HG03039 (cell line): ENCODE data around the gene SLC22A3.

Source experiments
- ATAC-seq: cut with Tn5 transposase; IDR thresholded peaks from one replicate; pipeline ENCODE4 v1.9.1; 2021; ENCODE audit warnings: mild to moderate bottlenecking, moderate library complexity; ENCODE audit not compliant: unreplicated experiment

Gene SLC22A3

GRCh38 chr6:160333101-160333500 lies 15.1 kb upstream of the SLC22A3 start:
- no peak for ATAC-seq

DNA sequence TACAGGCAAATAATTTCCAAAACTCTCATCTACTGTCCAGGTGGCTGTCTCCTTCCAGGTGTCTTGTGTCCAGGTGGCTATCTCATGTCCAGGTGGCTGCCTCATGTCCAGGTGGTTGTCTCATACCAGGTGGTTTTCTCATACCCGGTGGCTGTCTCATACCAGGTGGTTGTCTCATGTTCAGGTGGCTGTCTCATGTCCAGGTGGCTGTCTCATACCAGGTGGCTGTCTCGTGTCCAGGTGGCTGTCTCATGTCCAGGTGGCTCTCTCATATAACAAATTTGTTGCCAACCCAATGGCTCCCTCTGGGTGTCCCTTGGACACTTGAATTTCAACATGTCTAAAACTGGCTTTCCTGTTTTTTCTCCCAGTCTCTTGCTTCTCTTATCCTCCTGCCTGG lies 14.3 kb upstream of the SLC22A3 start:
- ATAC-seq, result no peak

- ATAC-seq, result no peak
Measured at GRCh38 chr6:160336200-160336599, 12.0 kb upstream of the SLC22A3 start.

DNA sequence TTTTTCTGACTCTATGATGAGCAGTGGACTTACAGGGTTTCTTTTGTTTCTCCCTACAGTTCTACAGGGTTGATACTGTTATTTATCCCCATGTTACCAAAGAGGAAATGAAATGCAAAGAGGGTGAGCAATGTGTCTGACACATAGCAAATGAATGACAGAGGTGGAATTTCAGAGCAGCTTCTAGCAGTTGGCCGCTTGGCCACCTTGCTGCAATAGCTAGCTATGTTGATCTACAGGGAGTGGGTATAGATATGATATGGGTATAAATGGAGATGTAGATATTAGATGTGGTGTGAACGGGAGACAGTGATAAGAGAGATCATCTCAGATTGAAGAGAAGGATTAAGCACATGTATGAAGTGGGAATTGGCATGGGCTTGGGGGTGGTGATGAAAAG lies 10.9 kb upstream of the SLC22A3 start:
- ATAC-seq, result no peak

DNA sequence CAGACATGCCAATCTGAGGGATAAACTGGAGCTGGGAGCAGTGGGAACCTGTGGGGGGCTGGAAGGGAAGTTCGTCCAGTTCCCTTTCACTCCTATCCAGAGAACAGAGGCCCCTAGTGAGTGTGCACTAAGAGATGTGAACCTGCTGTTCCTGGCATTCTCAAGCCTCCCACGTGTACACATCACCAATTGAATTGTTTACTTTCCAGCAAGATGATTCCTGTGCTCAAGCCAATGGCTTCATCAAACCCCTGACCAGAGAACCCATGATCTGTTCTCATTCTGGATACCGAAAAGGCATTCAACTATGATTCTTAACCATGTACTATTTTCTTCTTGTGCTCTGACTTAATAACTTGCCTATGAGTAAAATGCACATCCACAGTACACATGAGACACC lies 10.2 kb upstream of the SLC22A3 start:
- no peak for ATAC-seq

DNA sequence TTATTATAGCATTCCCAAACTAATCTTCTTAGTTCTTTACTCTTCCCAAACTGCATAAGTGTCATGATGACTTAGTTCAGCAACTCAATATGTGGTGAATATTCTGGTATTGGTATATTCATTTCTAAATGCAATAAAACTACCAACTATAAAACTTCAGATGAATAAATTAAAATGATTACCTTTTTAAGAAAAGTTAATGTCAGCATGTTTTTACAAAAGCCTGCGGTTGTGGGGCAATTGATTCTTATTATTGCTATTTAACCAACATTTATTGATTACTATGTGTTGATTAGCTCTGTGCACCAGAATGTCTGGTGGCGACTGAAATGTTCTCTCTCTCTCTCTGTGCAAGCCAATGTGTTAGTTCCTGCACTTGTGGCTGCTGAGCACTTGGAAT lies 5.0 kb upstream of the SLC22A3 start:
- ATAC-seq, result no peak

DNA sequence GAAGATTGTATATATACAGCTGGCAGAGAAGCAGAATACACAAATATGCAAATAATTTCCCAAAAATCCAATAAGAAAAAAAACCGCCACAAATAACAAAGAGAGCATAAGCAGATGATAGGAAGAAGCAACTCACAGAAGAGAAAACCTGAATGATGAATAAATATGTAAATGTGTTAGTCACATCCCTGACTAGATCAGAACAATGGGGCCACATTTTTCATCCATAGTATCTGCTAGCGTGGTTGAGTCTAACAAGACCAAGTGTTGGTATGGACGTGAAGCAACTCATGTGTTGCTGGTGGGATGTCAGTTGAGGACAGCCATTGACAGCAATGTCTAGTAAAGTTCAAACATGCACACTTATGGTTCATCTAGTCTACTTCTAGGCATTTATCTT lies 3.9 kb upstream of the SLC22A3 start:
- no peak for ATAC-seq

DNA sequence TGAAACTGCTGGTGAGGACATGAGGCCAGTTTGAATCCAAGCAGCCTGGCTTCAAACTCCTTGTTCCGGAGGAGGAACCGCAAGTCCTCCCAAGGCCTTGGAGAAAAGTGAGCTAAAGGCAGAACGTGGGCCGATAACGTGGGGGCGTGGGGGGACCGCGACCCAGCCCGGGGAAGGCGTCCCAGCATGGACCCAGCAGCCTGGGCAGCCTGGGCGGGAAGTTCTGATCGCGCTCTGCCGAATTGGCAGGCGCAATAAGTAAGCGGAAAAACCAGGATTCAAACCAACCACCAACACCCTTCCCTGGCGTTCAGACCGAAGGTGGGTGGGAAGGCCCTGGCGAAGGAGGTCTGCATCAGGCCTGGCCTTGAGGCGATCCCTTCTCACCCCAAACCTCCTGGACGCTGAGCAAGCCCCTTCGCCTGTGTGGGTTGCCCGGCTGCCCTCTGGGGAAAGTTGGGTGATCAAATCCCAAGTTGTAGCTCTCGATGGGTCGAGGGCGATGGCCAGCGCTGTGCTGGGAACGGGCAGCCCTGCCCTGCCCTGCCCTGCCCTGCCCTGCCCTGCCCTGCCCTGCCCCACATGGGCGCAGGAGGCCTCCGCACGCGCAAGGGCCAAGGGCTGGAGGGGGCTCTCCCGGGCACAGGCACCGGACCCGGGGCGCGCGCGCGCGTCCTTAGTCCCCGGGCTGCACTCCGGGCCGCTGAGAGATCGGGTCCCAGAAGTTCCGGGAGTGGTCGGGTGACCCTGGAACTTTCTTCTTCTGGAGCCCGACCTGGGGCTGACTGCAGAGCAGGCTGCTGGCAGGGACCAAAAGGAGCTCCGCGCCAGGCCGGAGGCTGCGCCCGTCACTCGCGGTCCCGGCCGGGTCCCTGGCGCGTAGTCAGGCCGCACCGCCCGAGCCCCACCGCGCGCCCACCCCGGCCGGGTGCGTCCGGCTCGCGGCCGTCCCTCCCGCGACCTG lies 637 bp upstream of the SLC22A3 start:
- ATAC-seq, result no peak

- no peak for ATAC-seq
Measured at GRCh38 chr6:160349020-160349441, 853 bp downstream of the SLC22A3 start.

DNA sequence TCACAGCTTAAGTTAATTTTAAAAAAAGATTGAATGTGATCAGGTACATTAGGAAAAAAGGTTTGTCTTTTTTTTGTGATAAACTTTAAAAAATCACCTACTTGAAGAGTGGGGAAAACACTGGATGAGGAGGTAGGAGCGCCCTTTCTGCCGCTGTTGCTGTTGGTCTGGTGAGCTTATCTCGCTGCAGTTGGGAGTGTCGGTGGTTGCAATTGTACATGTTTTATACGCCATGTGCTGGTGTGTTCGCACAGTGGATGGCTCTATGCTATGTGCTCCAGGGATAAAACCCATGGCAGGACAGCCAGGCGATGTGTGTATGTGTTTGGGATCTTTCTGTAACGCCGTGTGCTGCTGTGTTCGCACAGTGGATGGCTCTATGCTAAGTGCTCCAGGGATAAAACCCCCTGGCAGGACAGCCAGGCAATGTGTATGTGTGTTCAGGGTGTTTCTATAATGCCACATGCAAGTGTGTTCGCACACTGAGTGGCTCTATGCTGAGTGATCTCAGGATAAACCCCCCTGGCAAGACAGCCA lies 1.7 kb downstream of the SLC22A3 start:
- no peak for ATAC-seq

- ATAC-seq, result no peak
Measured at GRCh38 chr6:160353950-160354496, 5.8 kb downstream of the SLC22A3 start.

DNA sequence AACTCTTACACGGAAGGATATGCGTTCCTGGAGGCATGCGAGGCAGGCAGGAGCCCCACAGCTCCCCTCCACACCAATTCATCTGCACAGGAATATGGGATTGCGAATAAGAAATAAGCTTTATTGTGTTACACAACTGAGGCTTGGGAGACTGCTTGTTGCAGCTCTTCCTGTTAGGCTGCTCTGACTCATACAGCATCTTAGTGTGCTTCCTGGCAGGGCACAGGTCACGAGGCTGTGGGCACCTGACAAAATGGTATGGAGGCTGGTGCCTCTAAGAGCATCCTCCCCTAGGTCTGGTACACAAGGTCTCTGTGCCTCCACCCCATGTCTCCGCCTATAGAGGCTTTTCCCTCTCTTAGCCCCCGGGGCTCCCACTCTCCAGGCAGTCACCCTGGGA lies 6.8 kb downstream of the SLC22A3 start:
- ATAC-seq, result no peak

DNA sequence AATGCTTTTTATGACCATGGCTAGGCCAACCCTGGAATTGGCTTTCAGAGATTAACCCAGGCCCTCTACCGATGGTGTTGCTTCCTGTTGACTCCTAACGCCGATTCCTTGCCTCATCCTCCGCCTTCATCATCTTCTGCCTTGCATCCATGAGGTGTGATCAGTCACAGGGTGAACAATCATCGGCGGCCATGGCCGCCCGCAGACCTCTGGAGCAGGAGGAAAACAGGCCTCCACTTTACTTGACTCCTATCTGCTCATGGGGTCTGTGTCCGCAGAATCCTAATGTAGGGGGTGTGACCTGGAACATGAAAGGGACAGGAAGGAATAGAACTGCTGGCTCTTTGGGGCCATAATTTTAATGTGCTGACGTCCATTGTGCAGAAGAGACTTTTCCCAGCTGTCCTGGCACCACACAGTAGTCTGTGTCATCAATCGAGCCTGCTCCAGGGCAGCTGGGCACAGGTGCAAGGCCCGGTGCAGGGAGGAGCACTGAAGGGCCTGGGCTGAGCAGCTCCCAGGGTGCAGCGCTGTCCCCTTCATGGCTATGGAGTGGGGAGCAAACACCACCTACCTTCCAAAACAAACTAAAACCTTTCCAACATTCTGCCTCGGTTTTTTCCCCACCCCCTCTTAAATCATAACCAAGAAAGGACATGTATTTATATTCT lies 8.0 kb downstream of the SLC22A3 start:
- ATAC-seq, result no peak

DNA sequence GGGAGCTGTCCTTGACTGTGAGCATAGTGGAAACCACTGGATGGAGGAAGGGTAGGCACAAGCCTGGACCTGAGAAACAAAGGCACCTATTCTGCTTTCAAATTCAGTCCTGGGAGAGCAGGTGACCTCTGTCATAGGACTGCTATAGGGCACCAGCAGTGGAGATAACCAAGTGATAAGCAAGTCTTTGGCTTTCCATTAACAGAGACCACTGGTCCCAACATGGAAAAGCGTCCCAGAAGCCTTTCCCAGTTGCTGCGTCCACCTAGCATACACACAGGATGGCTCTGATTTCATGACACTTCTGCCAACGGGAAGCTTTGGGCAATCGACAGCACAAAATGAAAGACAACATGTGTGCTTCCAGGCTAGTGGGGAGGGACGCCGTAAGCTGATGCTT lies 8.9 kb downstream of the SLC22A3 start:
- no peak for ATAC-seq

GRCh38 chr6:160358225-160359119 lies 10.3 kb downstream of the SLC22A3 start:
- no peak for ATAC-seq

GRCh38 chr6:160360955-160361354 lies 12.8 kb downstream of the SLC22A3 start:
- ATAC-seq, result no peak

GRCh38 chr6:160362556-160362955 lies 14.4 kb downstream of the SLC22A3 start:
- no peak for ATAC-seq

GRCh38 chr6:160363016-160363996 lies 15.1 kb downstream of the SLC22A3 start:
- ATAC-seq, result no peak

GRCh38 chr6:160365117-160365516 lies 16.9 kb downstream of the SLC22A3 start:
- ATAC-seq, result no peak
